ENCODE data around the gene AK4. TPM values are rescaled to one million over a fixed set of nuclear protein-coding genes. Genes with fewer than 3 reads are reported as not detected.

AK4 gene
- total RNA-seq, 4 donors from 2014 or later = 39.6 to 72.7 (median 60.7) TPM

DNA sequence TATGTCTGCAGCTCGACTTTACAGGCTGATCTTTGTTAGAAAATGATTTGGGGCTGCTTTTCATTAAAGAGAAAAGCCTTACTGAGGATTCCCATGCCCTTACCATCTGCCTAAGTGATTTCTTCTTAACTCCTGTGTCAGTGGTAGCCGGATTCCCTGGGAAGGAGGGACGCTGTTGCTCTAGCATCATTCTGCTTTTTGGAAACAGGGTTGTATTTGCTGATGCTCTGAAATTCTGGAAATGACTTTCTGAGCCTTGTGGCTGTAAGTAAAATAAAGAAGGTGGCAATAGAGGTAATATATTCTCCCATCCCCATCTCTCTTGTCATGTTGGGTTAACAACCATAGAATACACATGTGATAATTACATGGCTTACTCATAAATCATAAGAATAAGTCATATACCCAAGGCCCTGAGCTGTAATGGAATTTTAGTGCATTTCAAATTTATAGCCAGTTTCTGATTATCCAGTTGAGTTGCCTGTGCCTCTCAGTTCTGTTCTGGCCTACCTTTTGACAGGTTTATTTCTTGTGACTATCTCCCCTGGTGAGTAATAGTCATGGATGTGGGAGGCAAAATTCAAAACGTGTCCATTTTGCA lies 74.4 kb downstream of the AK4 start:
- Histone ChIP-seq H3K27me3 (no peaks in the 10 kb centered on the region), H3K4me3 (no peak overlapping the region), H3K27ac (no peak overlapping the region), H3K4me1 (no peaks in the 10 kb centered on the region), H3K9me3 (no peaks in the 10 kb centered on the region), H3K36me3 (peaks cover 3 to 34% of the 10 kb centered on the region in 2 donors)
- ATAC-seq = no peak
- no peak for TF ChIP-seq POLR2AphosphoS5 (IDR thresholded peaks at IDR 0.05)
- no peak for TF ChIP-seq EP300 (IDR thresholded peaks at IDR 0.05)
- no peak for TF ChIP-seq POLR2A (IDR thresholded peaks at IDR 0.05)
- TF ChIP-seq, protein P1, sequence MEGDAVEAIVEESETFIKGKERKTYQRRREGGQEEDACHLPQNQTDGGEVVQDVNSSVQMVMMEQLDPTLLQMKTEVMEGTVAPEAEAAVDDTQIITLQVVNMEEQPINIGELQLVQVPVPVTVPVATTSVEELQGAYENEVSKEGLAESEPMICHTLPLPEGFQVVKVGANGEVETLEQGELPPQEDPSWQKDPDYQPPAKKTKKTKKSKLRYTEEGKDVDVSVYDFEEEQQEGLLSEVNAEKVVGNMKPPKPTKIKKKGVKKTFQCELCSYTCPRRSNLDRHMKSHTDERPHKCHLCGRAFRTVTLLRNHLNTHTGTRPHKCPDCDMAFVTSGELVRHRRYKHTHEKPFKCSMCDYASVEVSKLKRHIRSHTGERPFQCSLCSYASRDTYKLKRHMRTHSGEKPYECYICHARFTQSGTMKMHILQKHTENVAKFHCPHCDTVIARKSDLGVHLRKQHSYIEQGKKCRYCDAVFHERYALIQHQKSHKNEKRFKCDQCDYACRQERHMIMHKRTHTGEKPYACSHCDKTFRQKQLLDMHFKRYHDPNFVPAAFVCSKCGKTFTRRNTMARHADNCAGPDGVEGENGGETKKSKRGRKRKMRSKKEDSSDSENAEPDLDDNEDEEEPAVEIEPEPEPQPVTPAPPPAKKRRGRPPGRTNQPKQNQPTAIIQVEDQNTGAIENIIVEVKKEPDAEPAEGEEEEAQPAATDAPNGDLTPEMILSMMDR (IDR thresholded peaks at IDR 0.05) = no peak
- WGBS, 2 donors (ENCODE audit: low coverage in 1 of 2) = 73 to 76% methylated on average over 1 to 4 of the region's 4 CpGs

DNA sequence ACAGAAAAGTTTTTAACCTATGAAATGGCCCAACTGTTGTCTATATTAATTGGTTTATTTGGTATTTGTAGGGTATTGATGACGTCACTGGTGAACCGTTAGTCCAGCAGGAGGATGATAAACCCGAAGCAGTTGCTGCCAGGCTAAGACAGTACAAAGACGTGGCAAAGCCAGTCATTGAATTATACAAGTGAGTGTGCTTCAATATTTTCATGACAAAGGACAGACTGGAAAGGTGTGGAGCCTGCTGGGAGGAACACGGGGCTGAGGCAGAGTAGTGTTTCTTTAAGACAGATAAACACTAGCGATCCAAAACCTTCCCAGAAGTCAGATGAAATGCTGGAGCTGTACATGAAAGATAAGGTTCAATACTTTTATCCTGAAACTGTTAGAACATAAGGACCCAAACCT lies 76.7 kb downstream of the AK4 start:
- no peak for ATAC-seq
- H3K27ac ChIP-seq = no peak overlapping the region
- H3K9me3 ChIP-seq = no peaks in the 10 kb centered on the region
- TF ChIP-seq, protein P1 (IDR thresholded peaks at IDR 0.05) = no peak
- TF ChIP-seq POLR2A (IDR thresholded peaks at IDR 0.05) = no peak
- TF ChIP-seq EP300 (IDR thresholded peaks at IDR 0.05) = no peak
- TF ChIP-seq POLR2AphosphoS5 (IDR thresholded peaks at IDR 0.05) = no peak
- H3K27me3 ChIP-seq = no peaks in the 10 kb centered on the region
- 78 to 79% methylated on average over 4 to 6 of the region's 6 CpGs for WGBS, 2 donors (ENCODE audit: low coverage in 1 of 2)
- H3K4me1 ChIP-seq = no peaks in the 10 kb centered on the region
- H3K36me3 ChIP-seq = peaks cover 3 to 32% of the 10 kb centered on the region in 2 donors
- H3K4me3 ChIP-seq = no peak overlapping the region

DNA sequence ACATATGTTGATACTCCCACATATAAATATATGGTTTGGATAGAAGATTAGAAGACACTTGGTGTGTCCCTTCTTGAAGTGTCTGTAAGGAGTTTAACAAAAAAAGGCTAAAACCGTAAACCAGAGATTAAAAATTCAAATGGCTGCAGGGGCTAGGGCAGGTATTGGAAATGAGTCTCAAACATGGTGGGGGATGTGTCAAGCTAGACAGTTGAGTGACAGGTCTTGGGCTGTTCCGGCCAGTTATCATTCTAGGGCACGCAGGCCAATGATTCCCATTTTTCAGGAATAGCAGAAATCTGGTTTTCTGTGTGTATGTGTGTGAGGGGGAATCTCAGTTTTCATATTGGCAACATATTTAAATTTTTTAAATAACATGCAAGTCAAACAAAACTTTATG lies 77.2 kb downstream of the AK4 start:
- H3K4me1 ChIP-seq = no peaks in the 10 kb centered on the region
- WGBS, 2 donors (ENCODE audit: low coverage in 1 of 2) = 97 to 100% methylated on average over 3 of the region's 3 CpGs
- H3K4me3 ChIP-seq = no peak overlapping the region
- H3K36me3 ChIP-seq = peaks cover 3 to 28% of the 10 kb centered on the region in 2 donors
- H3K9me3 ChIP-seq = no peaks in the 10 kb centered on the region
- no peaks in the 10 kb centered on the region for H3K27me3 ChIP-seq
- no peak for ATAC-seq
- TF ChIP-seq POLR2AphosphoS5 (IDR thresholded peaks at IDR 0.05) = no peak
- no peak for TF ChIP-seq POLR2A (IDR thresholded peaks at IDR 0.05)
- TF ChIP-seq EP300 (IDR thresholded peaks at IDR 0.05) = no peak
- TF ChIP-seq, protein P1 (IDR thresholded peaks at IDR 0.05) = no peak
- no peak overlapping the region for H3K27ac ChIP-seq

DNA sequence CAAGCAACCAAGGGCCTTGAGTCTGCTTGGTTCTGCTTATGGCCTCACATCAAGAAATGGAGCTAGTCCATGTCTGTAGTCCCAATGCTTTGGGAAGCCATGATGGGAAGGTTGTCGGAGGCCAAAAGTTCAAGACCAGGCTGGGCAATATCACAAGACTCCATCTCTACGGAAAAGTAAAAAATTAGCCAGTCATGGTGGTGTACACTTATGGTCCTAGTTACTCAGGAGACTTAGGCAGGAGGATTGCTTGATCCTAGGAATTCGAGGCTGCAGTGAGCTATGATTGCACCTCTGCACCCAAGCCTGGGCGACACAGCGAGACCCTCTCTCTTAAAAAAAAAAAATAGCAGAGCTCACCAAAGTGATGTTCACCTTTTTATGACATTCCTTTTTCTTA lies 81.2 kb downstream of the AK4 start:
- ATAC-seq = no peak
- no peaks in the 10 kb centered on the region for H3K4me1 ChIP-seq
- H3K27me3 ChIP-seq = no peaks in the 10 kb centered on the region
- no peak overlapping the region for H3K4me3 ChIP-seq
- no peak overlapping the region for H3K27ac ChIP-seq
- peaks cover 3 to 22% of the 10 kb centered on the region in 2 donors for H3K36me3 ChIP-seq
- TF ChIP-seq POLR2AphosphoS5 (IDR thresholded peaks at IDR 0.05) = no peak
- no peak for TF ChIP-seq POLR2A (IDR thresholded peaks at IDR 0.05)
- TF ChIP-seq, protein P1 (IDR thresholded peaks at IDR 0.05) = no peak
- TF ChIP-seq EP300 (IDR thresholded peaks at IDR 0.05) = no peak
- H3K9me3 ChIP-seq = no peaks in the 10 kb centered on the region
- WGBS, 2 donors (ENCODE audit: low coverage in 1 of 2) = 90 to 100% methylated on average over 2 to 3 of the region's 5 CpGs

DNA sequence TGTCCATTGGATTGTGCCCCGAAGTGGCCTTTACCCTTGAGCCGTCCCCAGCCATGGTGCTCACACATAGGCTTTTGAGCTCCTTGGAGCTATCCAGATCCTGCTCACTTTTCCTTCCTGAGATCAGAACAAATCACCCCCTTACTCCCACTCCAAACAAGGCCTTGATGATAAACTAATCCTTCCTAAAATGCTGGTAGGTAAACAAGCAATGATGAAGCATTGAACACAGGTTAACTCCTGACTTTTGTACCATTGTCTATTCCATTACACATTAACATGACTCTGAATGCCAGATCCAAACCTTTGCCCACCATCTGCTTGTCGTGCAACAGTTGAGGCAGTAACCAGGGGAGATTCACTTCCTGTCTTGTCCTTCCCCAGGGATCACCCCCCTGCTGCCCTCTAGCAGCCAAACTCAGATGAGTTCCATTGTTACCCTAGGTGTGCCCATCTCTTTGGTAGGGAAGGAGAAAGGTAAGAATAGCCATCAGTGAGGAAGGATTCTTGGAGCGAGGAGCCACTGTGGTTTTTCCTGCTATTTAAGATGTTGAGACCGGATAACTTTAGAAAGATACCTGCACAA lies 81.8 kb downstream of the AK4 start:
- Histone ChIP-seq H3K4me1 (no peaks in the 10 kb centered on the region), H3K9me3 (no peaks in the 10 kb centered on the region), H3K36me3 (peaks cover 3 to 22% of the 10 kb centered on the region in 2 donors), H3K4me3 (no peak overlapping the region), H3K27me3 (no peaks in the 10 kb centered on the region), H3K27ac (no peak overlapping the region)
- TF ChIP-seq POLR2AphosphoS5 (IDR thresholded peaks at IDR 0.05) (no peak), POLR2A (IDR thresholded peaks at IDR 0.05) (no peak), EP300 (IDR thresholded peaks at IDR 0.05) (no peak)
- TF ChIP-seq, protein P1 (IDR thresholded peaks at IDR 0.05) = no peak
- WGBS, 2 donors (ENCODE audit: low coverage in 1 of 2) = 90 to 94% methylated on average over 3 to 4 of the region's 5 CpGs
- ATAC-seq = no peak

Measured in gastroesophageal sphincter (tissue), 4 donors.